HG03095 (cell line): ENCODE results near the gene DDX52.

Source experiments
- ATAC-seq: cut with Tn5 transposase; IDR thresholded peaks from one replicate; pipeline ENCODE4 v1.9.1; 2021; ENCODE audit warnings: moderate library complexity; ENCODE audit not compliant: unreplicated experiment

Gene DDX52

DNA sequence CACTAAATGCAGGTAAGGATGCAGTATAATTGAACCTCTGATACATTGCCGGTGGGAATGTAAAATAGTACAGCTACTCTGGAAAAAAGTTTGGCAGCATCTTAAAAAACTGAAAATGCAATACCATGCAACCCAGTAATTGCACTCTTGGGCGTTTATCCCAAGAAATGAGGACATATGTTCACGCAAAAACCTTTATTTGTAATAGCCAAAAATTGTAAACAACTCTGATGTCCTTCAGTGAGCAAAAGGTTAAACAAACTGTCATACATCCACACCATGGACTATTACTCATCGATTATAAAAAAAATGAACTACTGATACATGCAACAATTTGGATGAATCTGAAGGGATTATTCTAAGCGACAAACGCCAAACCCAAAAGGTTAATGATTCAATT is 51.0 kb downstream of the DDX52 start:
- no peak for ATAC-seq

DNA sequence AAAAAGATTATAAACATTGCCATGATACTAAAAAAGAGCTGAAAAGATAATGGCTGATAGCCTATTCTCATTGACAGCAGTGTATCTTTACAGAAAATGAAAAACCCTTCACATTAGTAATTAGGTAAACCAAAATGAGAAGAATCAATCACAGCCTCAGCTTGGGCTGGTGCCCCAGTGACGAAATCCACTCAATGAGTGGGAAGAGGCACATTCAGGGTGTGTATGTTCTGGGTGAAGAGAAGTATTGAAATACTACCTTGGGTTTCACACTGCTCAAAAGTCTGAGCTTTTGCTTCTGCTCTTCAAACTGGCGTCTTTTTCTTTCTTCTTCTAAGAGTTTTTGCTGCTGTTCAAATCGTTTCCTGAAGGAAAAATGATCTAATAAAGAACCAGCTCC is 58.2 kb downstream of the DDX52 start:
- ATAC-seq = no peak

DNA sequence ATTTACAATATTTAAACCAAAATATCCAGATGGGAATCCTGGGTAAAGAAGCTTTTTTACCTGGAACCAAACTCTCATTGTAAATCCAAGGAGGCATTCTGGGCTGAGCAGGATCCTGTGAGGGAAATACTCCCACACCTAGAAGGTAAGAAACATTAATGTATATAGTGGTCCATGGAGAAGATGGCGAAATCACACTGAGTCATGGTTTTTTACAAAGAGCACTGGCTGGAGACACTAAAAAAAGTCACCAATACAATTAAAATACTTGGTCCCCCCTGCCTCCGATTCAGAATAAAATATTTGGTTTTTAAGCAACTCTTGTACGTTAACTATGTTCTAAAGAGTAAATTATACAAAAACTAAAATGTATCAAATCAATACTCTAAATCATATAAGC is 67.0 kb downstream of the DDX52 start:
- ATAC-seq = no peak

DNA sequence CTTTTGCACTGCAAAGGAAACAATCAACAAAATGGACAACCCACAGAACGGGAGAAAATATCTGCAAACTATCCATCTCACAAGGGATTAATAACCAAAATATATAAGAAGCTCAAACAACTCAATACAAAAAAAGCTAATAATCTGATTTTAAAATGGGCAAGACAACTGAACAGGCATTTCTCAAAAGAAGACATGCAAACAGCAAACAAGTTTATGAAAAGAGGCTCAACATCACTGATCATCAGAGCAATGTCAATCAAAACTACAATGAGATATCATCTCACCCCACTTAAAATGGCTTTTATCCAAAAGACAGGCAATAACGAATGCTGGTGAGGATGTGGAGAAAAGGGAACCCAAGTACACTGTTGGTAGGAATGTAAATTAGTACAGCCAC is 68.8 kb downstream of the DDX52 start:
- ATAC-seq = no peak

DNA sequence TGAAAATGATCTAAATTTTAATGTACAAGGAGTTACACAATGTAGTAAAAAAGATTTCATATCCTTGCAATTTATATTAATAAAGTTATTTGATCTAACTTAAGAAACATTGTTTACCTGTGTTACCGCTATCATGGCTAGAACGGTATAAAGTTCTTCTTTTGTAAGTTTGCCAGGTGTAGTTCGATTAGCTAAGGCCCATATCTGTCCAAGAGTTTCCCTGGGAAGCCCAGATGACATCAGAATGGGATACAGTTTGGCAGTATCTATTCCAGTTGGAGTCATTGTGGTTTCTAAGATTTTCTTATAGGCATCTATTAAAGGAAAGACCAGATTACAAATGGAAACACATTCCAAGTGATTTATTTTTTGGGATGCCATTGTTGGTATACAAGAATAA is 71.6 kb downstream of the DDX52 start:
- ATAC-seq = no peak

DNA sequence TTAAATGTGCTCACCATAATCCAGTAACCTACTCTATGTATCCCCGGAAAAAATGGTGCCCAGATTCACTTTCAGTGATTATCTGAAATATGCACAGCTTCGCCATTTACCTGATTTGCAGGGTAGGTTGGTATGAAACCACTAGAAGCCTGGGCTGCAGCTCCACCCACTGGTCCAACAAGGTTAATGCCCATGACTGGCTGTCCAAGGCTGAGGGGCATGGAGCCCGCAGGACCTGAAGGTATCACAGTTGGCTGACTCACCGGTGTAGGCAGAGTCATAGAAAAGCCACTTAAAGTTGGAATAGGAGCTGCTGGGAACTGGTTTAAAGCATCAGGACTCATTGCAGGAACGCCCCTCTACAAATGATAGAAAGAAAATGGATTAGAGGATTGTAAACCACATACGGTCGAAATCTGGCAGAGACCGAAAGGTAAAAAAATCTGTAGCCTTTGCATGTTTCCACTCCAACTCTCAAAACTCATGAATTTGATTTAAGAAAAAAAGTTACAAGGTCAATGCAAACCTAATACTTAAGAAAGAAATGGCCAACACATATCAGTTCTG is 72.6 kb downstream of the DDX52 start:
- no peak for ATAC-seq

DNA sequence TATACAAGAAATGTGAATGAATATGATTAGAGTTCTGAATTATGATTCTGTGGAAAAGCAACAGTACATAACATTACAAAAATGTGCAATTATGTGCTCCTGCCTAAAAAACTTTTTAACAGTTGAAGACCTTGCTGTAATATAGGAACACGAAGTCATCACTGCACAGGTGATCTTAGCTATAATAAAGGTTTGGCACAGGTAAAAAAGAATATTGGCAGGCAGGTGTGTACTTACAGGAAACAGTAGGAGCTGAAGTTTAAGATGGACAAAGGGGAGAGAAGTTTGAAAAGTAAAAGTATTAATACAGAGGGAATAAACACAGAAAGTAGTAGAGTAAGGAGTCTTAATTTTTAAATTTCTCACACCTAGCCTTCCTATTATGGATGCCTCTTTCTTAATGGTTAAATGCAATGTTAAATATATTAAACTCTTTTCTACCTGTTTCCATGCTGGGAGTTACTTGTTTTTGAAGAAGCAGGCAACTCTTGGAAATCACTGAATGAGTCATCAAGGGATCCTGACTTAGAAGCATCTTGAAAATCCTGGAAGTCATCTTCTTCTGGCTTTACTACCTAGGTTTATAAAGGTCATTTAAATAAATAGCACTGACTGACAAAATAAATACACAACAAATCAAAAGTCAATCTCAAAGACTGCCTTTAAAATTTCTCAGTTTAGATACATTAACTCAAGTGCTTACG is 74.7 kb downstream of the DDX52 start:
- no peak for ATAC-seq

DNA sequence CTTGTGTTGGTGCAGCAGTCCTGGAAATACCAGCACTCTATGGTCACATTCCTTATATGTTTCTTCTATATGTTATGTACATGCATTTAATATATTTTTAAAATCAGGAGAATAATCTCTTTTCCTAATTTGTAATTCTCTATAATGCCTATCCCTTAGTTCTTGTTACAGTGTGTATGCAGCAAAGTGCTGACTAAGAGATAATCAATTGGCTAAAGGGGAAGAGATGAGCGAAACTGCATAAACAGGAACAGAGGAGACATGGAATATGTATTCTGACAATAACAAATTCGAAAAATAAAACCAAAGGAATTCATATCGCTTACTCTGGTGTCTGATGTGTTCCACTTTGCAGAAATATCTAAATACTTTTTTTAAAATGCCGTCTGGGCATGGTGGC is 75.7 kb downstream of the DDX52 start:
- no peak for ATAC-seq

DNA sequence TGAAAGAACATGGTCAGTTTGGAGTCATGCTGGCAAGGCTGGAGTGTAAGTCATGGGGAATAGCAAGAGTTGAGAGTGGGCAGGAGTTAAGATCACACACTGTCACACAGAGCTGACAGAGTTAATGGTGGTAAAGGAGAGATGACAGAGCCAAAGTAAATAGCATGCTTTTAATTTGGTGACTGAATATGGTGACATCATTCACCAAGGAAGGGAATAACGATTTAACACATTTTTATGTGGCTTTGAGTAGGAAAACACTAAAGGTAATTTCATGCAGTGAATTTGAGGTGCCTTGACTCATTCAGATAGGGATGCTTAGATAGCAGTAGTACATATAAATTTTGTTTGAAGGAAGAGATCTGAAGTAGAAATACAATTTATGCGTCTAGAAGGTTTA is 76.1 kb downstream of the DDX52 start:
- no peak for ATAC-seq

DNA sequence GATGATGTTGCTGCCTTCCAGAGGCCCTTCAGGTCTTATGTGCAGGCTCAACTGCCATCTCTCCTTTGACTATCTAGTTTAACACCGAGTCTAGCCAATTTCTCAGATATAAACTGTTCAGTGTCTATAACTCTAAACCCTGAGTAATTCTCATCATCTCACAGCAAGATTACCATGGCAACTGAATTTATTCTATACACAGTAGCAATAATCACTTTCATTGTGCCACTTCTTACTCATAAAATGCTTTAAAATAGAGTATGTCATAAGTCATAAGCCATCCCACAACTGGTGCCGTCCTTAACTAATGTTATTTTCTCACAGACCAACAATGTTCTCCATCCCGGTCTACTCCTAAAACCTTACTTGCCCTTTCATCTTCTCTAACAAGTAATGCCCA is 79.0 kb downstream of the DDX52 start:
- ATAC-seq = no peak

DNA sequence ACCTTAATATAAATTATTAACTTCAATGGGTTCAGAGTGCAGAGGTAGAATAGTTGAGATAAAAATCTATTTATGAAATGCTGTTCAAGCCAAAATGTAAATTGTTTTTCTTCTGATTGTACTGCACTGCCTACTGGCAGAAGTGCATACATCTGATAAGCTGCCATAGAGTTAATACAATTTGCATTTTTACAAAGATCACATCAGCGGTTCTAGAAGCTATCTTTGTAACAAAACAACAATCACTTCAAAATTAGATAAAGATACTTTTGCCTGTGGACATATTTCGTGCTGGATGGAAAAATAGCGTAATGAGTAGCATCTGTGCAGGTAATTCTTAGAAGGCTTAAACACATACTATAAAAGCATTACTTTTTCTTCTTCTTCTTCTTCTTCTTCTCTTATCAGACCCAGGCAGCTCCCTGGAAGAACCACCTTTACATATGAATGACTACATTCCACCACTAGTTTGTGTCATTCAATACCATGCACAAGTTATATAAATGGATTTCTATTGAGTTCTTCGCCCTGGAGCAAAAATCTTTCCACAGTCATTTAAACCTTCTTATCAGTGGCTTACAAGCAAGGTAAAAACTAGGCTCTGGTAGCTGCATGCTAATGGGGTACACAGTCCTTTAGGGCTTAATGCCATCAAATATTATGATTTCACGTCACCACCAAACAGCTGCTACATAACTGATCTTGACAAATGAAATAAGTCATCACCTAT is 81.1 kb downstream of the DDX52 start:
- ATAC-seq = no peak
